ENCODE results near the gene LYST. TPM values are rescaled to one million over a fixed set of nuclear protein-coding genes. Genes with fewer than 3 reads are reported as not detected.
A peak's percentile ranks its signal among the peaks of the same experiment; 100 is the strongest.

Gene LYST
- total RNA-seq, 1 experiment from 2014 or later: 1.7 TPM

DNA sequence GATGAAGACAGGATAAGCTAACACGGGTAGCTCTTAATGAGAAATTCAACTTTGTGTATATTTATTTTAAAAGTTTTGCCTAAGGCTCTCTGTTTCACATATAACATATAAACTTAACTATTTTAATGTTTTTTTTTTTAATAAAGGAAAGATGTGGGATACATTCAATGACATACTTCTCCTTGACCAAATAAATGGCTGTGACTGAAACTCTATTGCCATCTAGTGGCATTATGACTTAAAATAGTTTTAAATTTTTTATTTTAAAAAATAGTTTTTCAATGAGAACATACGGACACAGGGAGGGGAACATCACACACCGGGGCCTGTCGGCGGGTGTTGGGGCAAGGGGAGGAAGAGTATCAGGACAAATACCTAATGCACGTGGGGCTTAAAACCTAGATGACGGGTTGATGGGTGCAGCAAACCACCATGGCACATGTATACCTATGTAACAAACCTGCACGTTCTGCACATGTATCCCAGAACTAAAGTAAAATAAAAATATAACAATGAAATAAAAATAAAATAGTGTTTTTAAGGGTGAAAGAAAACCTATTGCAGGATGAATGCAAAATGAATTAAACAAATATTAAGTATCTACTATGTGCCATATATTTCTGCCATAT is 83.4 kb downstream of the LYST start:
- peak; percentile 42 for DNase-seq (ENCODE audit: low spot score)
- Histone ChIP-seq H3K36me3 (ENCODE audit: insufficient read depth, low read length, poor library complexity, severe bottlenecking) (no peaks in the 10 kb centered on the region), H3K4me3 (ENCODE audit: low read depth, low read length, poor library complexity, severe bottlenecking) (no peak overlapping the region), H3K4me1 (ENCODE audit: insufficient read depth, low read length, poor library complexity, severe bottlenecking) (no peaks in the 10 kb centered on the region), H3K9me3 (ENCODE audit: low read depth, low read length, poor library complexity, severe bottlenecking) (no peaks in the 10 kb centered on the region), H3K27ac (ENCODE audit: low read depth, low read length, poor library complexity, severe bottlenecking) (no peak overlapping the region), H3K27me3 (replicated peaks; ENCODE audit: insufficient read depth, low read depth, low read length, poor library complexity) (no peaks in the 10 kb centered on the region)
- BruUV-seq (replicated peaks): no TSS peak
- TF ChIP-seq EZH2 (IDR thresholded peaks at IDR 0.05; ENCODE audit: borderline replicate concordance, low read depth, low read length, poor library complexity, severe bottlenecking): no peak
- TF ChIP-seq, protein P1, sequence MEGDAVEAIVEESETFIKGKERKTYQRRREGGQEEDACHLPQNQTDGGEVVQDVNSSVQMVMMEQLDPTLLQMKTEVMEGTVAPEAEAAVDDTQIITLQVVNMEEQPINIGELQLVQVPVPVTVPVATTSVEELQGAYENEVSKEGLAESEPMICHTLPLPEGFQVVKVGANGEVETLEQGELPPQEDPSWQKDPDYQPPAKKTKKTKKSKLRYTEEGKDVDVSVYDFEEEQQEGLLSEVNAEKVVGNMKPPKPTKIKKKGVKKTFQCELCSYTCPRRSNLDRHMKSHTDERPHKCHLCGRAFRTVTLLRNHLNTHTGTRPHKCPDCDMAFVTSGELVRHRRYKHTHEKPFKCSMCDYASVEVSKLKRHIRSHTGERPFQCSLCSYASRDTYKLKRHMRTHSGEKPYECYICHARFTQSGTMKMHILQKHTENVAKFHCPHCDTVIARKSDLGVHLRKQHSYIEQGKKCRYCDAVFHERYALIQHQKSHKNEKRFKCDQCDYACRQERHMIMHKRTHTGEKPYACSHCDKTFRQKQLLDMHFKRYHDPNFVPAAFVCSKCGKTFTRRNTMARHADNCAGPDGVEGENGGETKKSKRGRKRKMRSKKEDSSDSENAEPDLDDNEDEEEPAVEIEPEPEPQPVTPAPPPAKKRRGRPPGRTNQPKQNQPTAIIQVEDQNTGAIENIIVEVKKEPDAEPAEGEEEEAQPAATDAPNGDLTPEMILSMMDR (conservative IDR thresholded peaks at IDR 0.05; ENCODE audit: low read depth, low read length): peak; percentile 43; the same call in 1 of the 2 replicates
- intact Hi-C loops (cut with micrococcal nuclease; ENCODE audit: unreplicated experiment): loop anchor here (2.0 to 10.0 kb wide), 3 partner anchors 272 to 1668 kb away; no protein-coding TSS in a partner anchor
- ChIA-PET POLR2A (ENCODE audit: low non-redundant PET) (no interaction called here), CTCF (interaction anchor here (1.0 kb wide), 1 partner anchor 188 kb away, joined by 5 read pairs; no protein-coding TSS in a partner anchor)

DNA sequence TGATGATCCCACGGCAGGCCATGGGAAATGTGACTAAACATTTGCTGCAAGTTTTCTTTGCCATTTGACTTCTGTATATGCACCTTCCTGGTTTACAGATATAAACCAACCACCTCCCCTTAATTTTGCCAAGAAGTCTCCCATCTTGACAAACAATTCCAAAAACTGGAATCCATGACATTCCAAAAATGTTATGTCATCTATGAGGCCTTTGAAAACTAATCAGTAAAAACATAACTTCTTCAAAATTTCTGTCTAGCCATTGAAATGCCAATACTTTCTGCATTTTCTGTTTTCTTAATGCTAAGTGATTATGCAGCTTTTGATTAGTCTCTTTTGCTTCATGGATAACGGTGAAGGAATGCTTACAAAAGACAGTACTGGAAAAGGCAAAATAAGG is 84.1 kb downstream of the LYST start:
- no TSS peak for BruUV-seq (replicated peaks)

DNA sequence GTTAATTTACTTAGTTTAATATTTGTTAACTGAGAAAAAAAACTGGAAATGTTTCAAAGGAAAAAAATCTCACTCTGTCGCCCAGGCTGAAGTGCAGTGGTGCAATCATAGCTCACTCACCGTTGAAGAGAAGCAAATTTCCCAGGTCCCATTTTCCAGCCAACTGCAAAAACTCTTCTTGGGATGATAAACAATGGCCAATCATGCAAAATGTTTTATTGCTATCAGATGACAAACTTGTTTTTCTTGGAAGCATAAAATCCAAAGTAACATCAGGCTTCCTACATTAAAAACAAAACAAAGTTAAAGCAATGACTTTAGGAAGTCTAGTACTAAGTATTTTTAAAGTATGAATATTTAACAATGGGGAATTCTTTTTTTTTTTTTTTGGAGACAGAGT is 84.9 kb downstream of the LYST start:
- intact Hi-C loops (cut with micrococcal nuclease; ENCODE audit: unreplicated experiment): loop anchor here (2.0 to 10.0 kb wide), 3 partner anchors 271 to 1667 kb away; no protein-coding TSS in a partner anchor
- H3K36me3 ChIP-seq (ENCODE audit: insufficient read depth, low read length, poor library complexity, severe bottlenecking): no peaks in the 10 kb centered on the region
- BruUV-seq (replicated peaks): no TSS peak
- H3K27me3 ChIP-seq (replicated peaks; ENCODE audit: insufficient read depth, low read depth, low read length, poor library complexity): no peaks in the 10 kb centered on the region
- H3K4me1 ChIP-seq (ENCODE audit: insufficient read depth, low read length, poor library complexity, severe bottlenecking): no peaks in the 10 kb centered on the region
- CTCF ChIA-PET: no interaction called here
- no peak for TF ChIP-seq EZH2 (IDR thresholded peaks at IDR 0.05; ENCODE audit: borderline replicate concordance, low read depth, low read length, poor library complexity, severe bottlenecking)
- TF ChIP-seq, protein P1 (conservative IDR thresholded peaks at IDR 0.05; ENCODE audit: low read depth, low read length): no peak
- H3K9me3 ChIP-seq (ENCODE audit: low read depth, low read length, poor library complexity, severe bottlenecking): no peaks in the 10 kb centered on the region
- DNase-seq (ENCODE audit: low spot score): no peak
- no peak overlapping the region for H3K27ac ChIP-seq (ENCODE audit: low read depth, low read length, poor library complexity, severe bottlenecking)
- POLR2A ChIA-PET (ENCODE audit: low non-redundant PET): no interaction called here
- no peak overlapping the region for H3K4me3 ChIP-seq (ENCODE audit: low read depth, low read length, poor library complexity, severe bottlenecking)

More for the DNA sequence above, 84.1 kb downstream of the LYST start:
- intact Hi-C loops (cut with micrococcal nuclease; ENCODE audit: unreplicated experiment): loop anchor here (2.0 to 10.0 kb wide), 3 partner anchors 272 to 1668 kb away; no protein-coding TSS in a partner anchor
- no peaks in the 10 kb centered on the region for H3K9me3 ChIP-seq (ENCODE audit: low read depth, low read length, poor library complexity, severe bottlenecking)
- no peaks in the 10 kb centered on the region for H3K4me1 ChIP-seq (ENCODE audit: insufficient read depth, low read length, poor library complexity, severe bottlenecking)
- CTCF ChIA-PET: no interaction called here
- H3K27ac ChIP-seq (ENCODE audit: low read depth, low read length, poor library complexity, severe bottlenecking): no peak overlapping the region
- TF ChIP-seq, protein P1 (conservative IDR thresholded peaks at IDR 0.05; ENCODE audit: low read depth, low read length): no peak
- no peak for TF ChIP-seq EZH2 (IDR thresholded peaks at IDR 0.05; ENCODE audit: borderline replicate concordance, low read depth, low read length, poor library complexity, severe bottlenecking)
- no peaks in the 10 kb centered on the region for H3K27me3 ChIP-seq (replicated peaks; ENCODE audit: insufficient read depth, low read depth, low read length, poor library complexity)
- DNase-seq (ENCODE audit: low spot score): no peak
- H3K36me3 ChIP-seq (ENCODE audit: insufficient read depth, low read length, poor library complexity, severe bottlenecking): no peaks in the 10 kb centered on the region
- POLR2A ChIA-PET (ENCODE audit: low non-redundant PET): no interaction called here
- no peak overlapping the region for H3K4me3 ChIP-seq (ENCODE audit: low read depth, low read length, poor library complexity, severe bottlenecking)
